HL-60/S4 treated with phorbol 12-myristate 13-acetate at 8.2 ng/mL for 4 days and 3 days (cell line): ENCODE results near the gene NAALAD2.
"Not testable (repeated sequence)": the region's sequence is repeated elsewhere in the genome, so short reads cannot be mapped to it uniquely, and the experiment has no call there.

Experiments
- in situ Hi-C: fragments of 300-500 bp; cut with MboI; formaldehyde crosslinking; loops from 2 replicates; pipeline ENCODE4 v1.15.0; 2022; ENCODE audit warnings: low sequenced_read_pairs

NAALAD2 gene

GRCh38 chr11:90134478-90135003 lies at the start of gene NAALAD2:
NAALAD2 (plus strand) TSS chr11:90134663; CDS start chr11:90134759, 96 bp downstream.
- in situ Hi-C loops: no loop called here

GRCh38 chr11:90085650-90086049 lies 48.8 kb upstream of the NAALAD2 start, which contains the start of gene UBTFL1:
UBTFL1 (plus strand) TSS chr11:90085950; CDS start chr11:90085950, 0 bp downstream.
- in situ Hi-C loops: not testable (repeated sequence)

GRCh38 chr11:90088731-90089130 lies 45.7 kb upstream of the NAALAD2 start:
- in situ Hi-C loops: not testable (repeated sequence)

- in situ Hi-C loops: not testable (repeated sequence)
Measured at GRCh38 chr11:90095230-90095924, 39.1 kb upstream of the NAALAD2 start.

GRCh38 chr11:90098261-90098660 lies 36.2 kb upstream of the NAALAD2 start:
- in situ Hi-C loops: not testable (repeated sequence)

GRCh38 chr11:90100431-90100830 lies 34.0 kb upstream of the NAALAD2 start:
- in situ Hi-C loops: no loop called here

- in situ Hi-C loops: no loop called here
Measured at GRCh38 chr11:90113541-90113940, 20.9 kb upstream of the NAALAD2 start.

- in situ Hi-C loops: no loop called here
Measured at GRCh38 chr11:90120191-90120590, 14.3 kb upstream of the NAALAD2 start.

GRCh38 chr11:90124371-90124770 lies 10.1 kb upstream of the NAALAD2 start:
- in situ Hi-C loops: no loop called here

GRCh38 chr11:90124946-90125345 lies 9.5 kb upstream of the NAALAD2 start:
- in situ Hi-C loops: no loop called here

- in situ Hi-C loops: no loop called here
Measured at GRCh38 chr11:90133560-90134477, 644 bp upstream of the NAALAD2 start.

- in situ Hi-C loops: no loop called here
Measured at GRCh38 chr11:90135016-90135415, 553 bp downstream of the NAALAD2 start.

- in situ Hi-C loops: no loop called here
Measured at GRCh38 chr11:90148900-90149299, 14.4 kb downstream of the NAALAD2 start.

- in situ Hi-C loops: not testable (repeated sequence)
Measured at GRCh38 chr11:90166982-90167573, 32.6 kb downstream of the NAALAD2 start.

GRCh38 chr11:90167704-90168103 lies 33.2 kb downstream of the NAALAD2 start:
- in situ Hi-C loops: not testable (repeated sequence)

- in situ Hi-C loops: no loop called here
Measured at GRCh38 chr11:90168571-90168970, 34.1 kb downstream of the NAALAD2 start.

- in situ Hi-C loops: no loop called here
Measured at GRCh38 chr11:90171359-90171758, 36.9 kb downstream of the NAALAD2 start.

GRCh38 chr11:90176069-90176468 lies 41.6 kb downstream of the NAALAD2 start:
- in situ Hi-C loops: no loop called here

GRCh38 chr11:90178751-90179150 lies 44.3 kb downstream of the NAALAD2 start:
- in situ Hi-C loops: no loop called here

GRCh38 chr11:90179923-90180322 lies 45.5 kb downstream of the NAALAD2 start:
- in situ Hi-C loops: no loop called here

GRCh38 chr11:90187839-90188238 lies 53.4 kb downstream of the NAALAD2 start:
- in situ Hi-C loops: no loop called here
